ENCODE results near the gene PPP2R5C. TPM values are rescaled to one million over a fixed set of nuclear protein-coding genes. Genes with fewer than 3 reads are reported as not detected.

Gene PPP2R5C
- total and polyA plus RNA-seq, 2 of the 8 experiments (the other 6 are each of a cell fraction or from before 2014, with no cell fraction given), result 49.6 to 95.9 TPM

GRCh38 chr14:101945171-101945570 is 183.7 kb downstream of the PPP2R5C start (continued):
- peak; percentile 72; the same call in 1 of the 2 replicates for TF ChIP-seq SP1 (IDR thresholded peaks at IDR 0.05; ENCODE audit: low read depth, low read length)
- TF ChIP-seq SIRT6 (IDR thresholded peaks at IDR 0.05; ENCODE audit: low read length), result no peak
- no peak for TF ChIP-seq E2F6 (IDR thresholded peaks at IDR 0.05)
- no peak for TF ChIP-seq JUN (IDR thresholded peaks at IDR 0.05; ENCODE audit: low read depth, low read length)
